PC-3 (cell line): ENCODE results near the gene SPINK4. TPM values are rescaled to one million over a fixed set of nuclear protein-coding genes. Genes with fewer than 3 reads are reported as not detected.

Experiments
- ATAC-seq: fragments of 200-7000 bp; cut with Tn5 transposase; 2 replicates; pipeline ENCODE4 v1.9.1; 2020; ENCODE audit warnings: mild to moderate bottlenecking, moderate library complexity
- BruUV-seq: library from RNA; stranded (reverse); fragments of 400-500 nt; replicated peaks from 2 replicates; lab custom pipeline; 2021; lab: Mats Ljungman, UMichigan
- CTCF ChIA-PET: fragments of 300-600 bp; sonication (Branson Sonifier 250); formaldehyde crosslinking; loops from one replicate; lab custom pipeline; 2022; ENCODE audit warnings: antibody characterized with exemption; lab: Charles Lee
- POLR2A ChIA-PET: fragments of 300-600 bp; sonication (Branson Sonifier 250); formaldehyde crosslinking; loops from one replicate; lab custom pipeline; 2022; ENCODE audit warnings: antibody characterized with exemption; ENCODE audit not compliant: unreplicated experiment; lab: Charles Lee
- DNase-seq: peaks from one replicate; pipeline ENCODE4 v3.0.0-alpha.2; 2015
- H2AFZ ChIP-seq: fragments of 300-600 bp; sonication (generic); 2 replicates; pipeline ENCODE4 v1.6.0; 2016; ENCODE audit warnings: antibody characterized with exemption, low read length
- H3F3A ChIP-seq: fragments of 300-600 bp; sonication (generic); one replicate; pipeline ENCODE4 v1.6.0; 2017; ENCODE audit warnings: antibody characterized with exemption, low read length, control low read depth, mild to moderate bottlenecking; ENCODE audit not compliant: unreplicated experiment
- H3K27ac ChIP-seq: fragments of 300-600 bp; sonication (generic); 2 replicates; pipeline ENCODE4 v1.5.1; 2016; ENCODE audit warnings: mild to moderate bottlenecking, low read length
- H3K27me3 ChIP-seq: fragments of 300-600 bp; sonication (generic); 2 replicates; pipeline ENCODE4 v1.6.1; 2016; ENCODE audit warnings: low read length, mixed read lengths
- H3K36me3 ChIP-seq: fragments of 300-600 bp; sonication (generic); 2 replicates; pipeline ENCODE4 v1.6.1; 2016; ENCODE audit warnings: low read depth, mixed run types, low read length, mixed read lengths
- H3K4me1 ChIP-seq: fragments of 300-600 bp; sonication (generic); 2 replicates; pipeline ENCODE4 v1.5.1; 2016; ENCODE audit warnings: low read length; ENCODE audit not compliant: insufficient read depth
- H3K4me2 ChIP-seq: fragments of 300-600 bp; sonication (generic); 2 replicates; pipeline ENCODE4 v1.6.0; 2016; ENCODE audit warnings: low read length
- H3K4me3 ChIP-seq: fragments of 300-600 bp; sonication (generic); 2 replicates; pipeline ENCODE4 v1.5.1; 2016; ENCODE audit warnings: mild to moderate bottlenecking, low read length, mixed read lengths
- H3K79me2 ChIP-seq: fragments of 300-600 bp; sonication (generic); 2 replicates; pipeline ENCODE4 v1.6.1; 2017; ENCODE audit warnings: low read length, mixed read lengths
- H3K9ac ChIP-seq: fragments of 300-600 bp; sonication (generic); 2 replicates; pipeline ENCODE4 v1.6.0; 2016; ENCODE audit warnings: mild to moderate bottlenecking, low read length
- H3K9me2 ChIP-seq: fragments of 300-600 bp; sonication (generic); replicated peaks from 2 replicates; pipeline ENCODE4 v1.6.1; 2016; ENCODE audit warnings: mixed run types, low read length, mixed read lengths
- H3K9me3 ChIP-seq: fragments of 300-600 bp; sonication (generic); 2 replicates; pipeline ENCODE4 v1.6.1; 2016; ENCODE audit warnings: low read length, mixed read lengths
- H4K20me1 ChIP-seq: fragments of 300-600 bp; sonication (generic); 2 replicates; pipeline ENCODE4 v1.6.1; 2016; ENCODE audit warnings: low read length, mixed read lengths
- CTCF ChIP-seq: fragments of 300-600 bp; sonication (generic); conservative IDR thresholded peaks from 2 replicates; pipeline ENCODE4 v1.5.1; 2017; ENCODE audit warnings: antibody characterized with exemption, low read depth, mild to moderate bottlenecking, low read length
- EZH2 ChIP-seq: fragments of 300-600 bp; sonication (generic); IDR thresholded peaks from one replicate; pipeline ENCODE4 v1.6.1; 2017; ENCODE audit warnings: antibody characterized with exemption, mild to moderate bottlenecking, low read length; ENCODE audit not compliant: unreplicated experiment
- EZH2phosphoT487 ChIP-seq: fragments of 300-600 bp; sonication (generic); IDR thresholded peaks from 2 replicates; pipeline ENCODE4 v1.6.1; 2018; ENCODE audit warnings: mild to moderate bottlenecking, antibody characterized with exemption, low read length, borderline replicate concordance
- intact Hi-C: fragments of 100-400 bp; cut with micrococcal nuclease; formaldehyde crosslinking; loops from 2 replicates; pipeline ENCODE4 v1.9.0; 2023
- total RNA-seq: library from RNA; depleted of rRNA; stranded (reverse); fragments of >200 nt; gene quantifications from 2 replicates; pipeline ENCODE4 v1.2.3, GENCODE V29; 2014

Gene SPINK4
- total RNA-seq, 1 experiment from 2014 or later = not detected

- TF ChIP-seq EZH2phosphoT487 = no peak
- no peak for TF ChIP-seq CTCF
- no peak for TF ChIP-seq EZH2
- Histone ChIP-seq H3K9me3 (no peaks in the 10 kb centered on the region), H3F3A (peaks cover 7% of the 10 kb centered on the region), H3K36me3 (peaks cover 25% of the 10 kb centered on the region), H3K9ac (no peak overlapping the region), H3K9me2 (no peaks in the 10 kb centered on the region), H2AFZ (no peak overlapping the region), H3K4me1 (peaks cover 31% of the 10 kb centered on the region), H3K27ac (peak overlapping the region; percentile 31), H3K4me3 (no peak overlapping the region), H3K79me2 (peaks cover 4% of the 10 kb centered on the region; the same call in 1 of the 2 replicates), H3K4me2 (0 out of 2 replicates have a peak overlapping the region, but pooled peaks have one; percentile 12), H4K20me1 (no peaks in the 10 kb centered on the region), H3K27me3 (no peaks in the 10 kb centered on the region)
- CTCF ChIA-PET = interaction anchor here (1.1 kb wide), 1 partner anchor 179 kb away, joined by 4 read pairs; no protein-coding TSS in a partner anchor
- DNase-seq (peak; percentile 15), ATAC-seq (0 out of 2 replicates have a peak, but pooled peaks have one; percentile 37)
- intact Hi-C loops = no loop called here
- POLR2A ChIA-PET = interaction anchor here (0.6 to 0.7 kb wide), 2 partner anchors 29 to 71 kb away, joined by 3 to 4 read pairs; no protein-coding TSS in a partner anchor
- no TSS peak for BruUV-seq
Measured at GRCh38 chr9:33273972-33274328, 34.0 kb downstream of the SPINK4 start.

- Histone ChIP-seq H4K20me1 (no peaks in the 10 kb centered on the region), H3K36me3 (peaks cover 15% of the 10 kb centered on the region; the same call in 1 of the 2 replicates), H3K27ac (no peak overlapping the region), H3K9me2 (no peaks in the 10 kb centered on the region), H3F3A (no peaks in the 10 kb centered on the region), H3K9me3 (no peaks in the 10 kb centered on the region), H3K4me2 (no peak overlapping the region), H2AFZ (no peak overlapping the region), H3K79me2 (peaks cover 4% of the 10 kb centered on the region; the same call in 1 of the 2 replicates), H3K9ac (no peak overlapping the region), H3K4me1 (peaks cover 20% of the 10 kb centered on the region), H3K4me3 (no peak overlapping the region), H3K27me3 (no peaks in the 10 kb centered on the region)
- DNase-seq (no peak), ATAC-seq (no peak)
- TF ChIP-seq CTCF (no peak), EZH2phosphoT487 (no peak), EZH2 (no peak)
- BruUV-seq = no TSS peak
- intact Hi-C loops = no loop called here
- CTCF ChIA-PET = no interaction called here
- POLR2A ChIA-PET = no interaction called here
Measured at GRCh38 chr9:33277484-33277883, 37.5 kb downstream of the SPINK4 start.

- DNase-seq (no peak), ATAC-seq (no peak)
- H3K79me2 ChIP-seq = peaks cover 1% of the 10 kb centered on the region
- peaks cover 6% of the 10 kb centered on the region for H3F3A ChIP-seq
- POLR2A ChIA-PET = no interaction called here
- H3K9me2 ChIP-seq = no peaks in the 10 kb centered on the region
- intact Hi-C loops = no loop called here
- no peak overlapping the region for H3K4me2 ChIP-seq
- TF ChIP-seq CTCF = no peak
- TF ChIP-seq EZH2phosphoT487 = no peak
- TF ChIP-seq EZH2 = no peak
- CTCF ChIA-PET = no interaction called here
- no peaks in the 10 kb centered on the region for H3K9me3 ChIP-seq
- H3K27me3 ChIP-seq = no peaks in the 10 kb centered on the region
- peaks cover 3% of the 10 kb centered on the region; the same call in 1 of the 2 replicates for H3K4me1 ChIP-seq
- H3K9ac ChIP-seq = no peak overlapping the region
- H4K20me1 ChIP-seq = no peaks in the 10 kb centered on the region
- no TSS peak for BruUV-seq
- no peaks in the 10 kb centered on the region for H3K36me3 ChIP-seq
- H3K27ac ChIP-seq = no peak overlapping the region
- H3K4me3 ChIP-seq = no peak overlapping the region
- no peak overlapping the region for H2AFZ ChIP-seq
Measured at GRCh38 chr9:33285502-33285901, 45.5 kb downstream of the SPINK4 start.
